ENCODE data around the gene STK26.

Gene STK26

DNA sequence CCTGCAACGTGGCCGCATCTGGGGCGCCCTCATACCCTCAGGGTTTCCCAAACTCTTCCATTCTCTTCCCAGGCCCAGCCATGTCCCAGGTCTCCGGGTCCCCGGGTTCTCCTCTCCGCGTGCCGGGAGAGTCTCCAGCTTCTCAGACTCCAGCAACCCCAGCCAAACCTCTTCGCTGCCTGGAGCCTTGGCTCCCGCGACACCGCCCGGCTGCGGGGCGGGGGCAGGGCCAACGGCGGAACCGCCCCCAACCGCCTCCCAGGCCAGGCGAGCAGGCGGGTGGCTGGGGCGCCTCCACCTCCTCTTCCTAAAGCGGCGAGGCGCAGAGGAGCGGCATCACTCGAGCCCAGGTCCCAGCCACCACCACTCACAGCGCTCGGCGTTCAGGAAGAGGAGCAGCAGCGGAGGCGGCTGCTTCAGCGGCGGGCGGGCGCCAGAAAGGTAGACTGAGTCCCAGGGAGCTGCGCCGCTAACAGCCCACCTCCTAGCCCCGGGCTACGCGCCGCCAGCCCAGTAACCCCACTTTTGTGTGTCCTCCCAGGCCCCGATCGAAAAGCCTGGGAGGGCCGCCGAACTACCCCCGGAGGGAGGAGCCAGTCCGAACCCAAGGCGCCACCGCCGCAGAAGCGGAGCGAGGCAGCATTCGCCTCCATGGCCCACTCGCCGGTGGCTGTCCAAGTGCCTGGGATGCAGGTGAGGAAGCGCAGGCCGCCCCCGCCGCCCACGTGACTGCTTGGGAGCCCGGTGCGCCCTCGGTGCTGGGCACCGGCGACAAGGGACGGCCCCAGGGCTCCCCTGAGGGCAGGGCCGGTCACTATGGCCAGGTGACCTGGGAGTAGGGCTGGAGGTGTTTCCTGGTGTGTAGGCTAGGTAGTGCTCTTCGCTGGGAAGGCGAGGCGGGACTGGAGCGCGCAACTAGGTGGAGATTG lies at the start of gene STK26:
STK26 (plus strand) TSS at position 336 of the 929 bp plus-strand sequence; CDS start at position 652, 316 bp downstream.
- CTCF ChIA-PET = interaction anchor here (2.2 kb wide), 1 partner anchor 47 kb away, joined by 6 read pairs; no protein-coding TSS in a partner anchor
- DNase-seq (ENCODE audit: low read depth, low spot score) = no peak
- TF ChIP-seq, protein P1, sequence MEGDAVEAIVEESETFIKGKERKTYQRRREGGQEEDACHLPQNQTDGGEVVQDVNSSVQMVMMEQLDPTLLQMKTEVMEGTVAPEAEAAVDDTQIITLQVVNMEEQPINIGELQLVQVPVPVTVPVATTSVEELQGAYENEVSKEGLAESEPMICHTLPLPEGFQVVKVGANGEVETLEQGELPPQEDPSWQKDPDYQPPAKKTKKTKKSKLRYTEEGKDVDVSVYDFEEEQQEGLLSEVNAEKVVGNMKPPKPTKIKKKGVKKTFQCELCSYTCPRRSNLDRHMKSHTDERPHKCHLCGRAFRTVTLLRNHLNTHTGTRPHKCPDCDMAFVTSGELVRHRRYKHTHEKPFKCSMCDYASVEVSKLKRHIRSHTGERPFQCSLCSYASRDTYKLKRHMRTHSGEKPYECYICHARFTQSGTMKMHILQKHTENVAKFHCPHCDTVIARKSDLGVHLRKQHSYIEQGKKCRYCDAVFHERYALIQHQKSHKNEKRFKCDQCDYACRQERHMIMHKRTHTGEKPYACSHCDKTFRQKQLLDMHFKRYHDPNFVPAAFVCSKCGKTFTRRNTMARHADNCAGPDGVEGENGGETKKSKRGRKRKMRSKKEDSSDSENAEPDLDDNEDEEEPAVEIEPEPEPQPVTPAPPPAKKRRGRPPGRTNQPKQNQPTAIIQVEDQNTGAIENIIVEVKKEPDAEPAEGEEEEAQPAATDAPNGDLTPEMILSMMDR (IDR thresholded peaks at IDR 0.05; ENCODE audit: insufficient read depth, low read length, missing control alignments) = no peak
- peak within 1 kb of the TSS; percentile 64 for H3K4me3 ChIP-seq (ENCODE audit: low read depth, low read length)
- POLR2A ChIA-PET = no interaction called here

DNA sequence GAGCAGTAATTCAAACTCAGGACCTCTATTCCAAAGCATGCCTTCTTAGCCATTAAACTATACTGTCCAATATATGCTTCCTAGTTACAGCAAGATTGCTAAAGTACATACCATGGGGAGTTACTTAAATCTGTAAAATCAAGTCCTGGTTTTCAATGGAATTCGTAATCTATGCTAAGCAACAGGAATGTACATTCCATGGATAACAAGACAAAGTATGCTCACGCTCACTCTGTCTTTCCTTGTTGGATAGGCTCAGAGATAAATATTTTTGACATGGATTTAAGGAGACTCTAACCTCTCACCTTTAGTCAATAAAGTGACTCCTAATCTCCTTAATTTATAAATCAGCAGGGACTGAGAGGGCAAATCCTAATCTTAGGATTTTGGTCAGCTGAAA lies 47.3 kb upstream of the STK26 start:
- no peak overlapping the region for H3K4me3 ChIP-seq (ENCODE audit: low read depth, low read length)
- no peak for DNase-seq (ENCODE audit: low read depth, low spot score)
- TF ChIP-seq, protein P1 (IDR thresholded peaks at IDR 0.05; ENCODE audit: insufficient read depth, low read length, missing control alignments) = no peak
- CTCF ChIA-PET = no interaction called here
- POLR2A ChIA-PET = no interaction called here

DNA sequence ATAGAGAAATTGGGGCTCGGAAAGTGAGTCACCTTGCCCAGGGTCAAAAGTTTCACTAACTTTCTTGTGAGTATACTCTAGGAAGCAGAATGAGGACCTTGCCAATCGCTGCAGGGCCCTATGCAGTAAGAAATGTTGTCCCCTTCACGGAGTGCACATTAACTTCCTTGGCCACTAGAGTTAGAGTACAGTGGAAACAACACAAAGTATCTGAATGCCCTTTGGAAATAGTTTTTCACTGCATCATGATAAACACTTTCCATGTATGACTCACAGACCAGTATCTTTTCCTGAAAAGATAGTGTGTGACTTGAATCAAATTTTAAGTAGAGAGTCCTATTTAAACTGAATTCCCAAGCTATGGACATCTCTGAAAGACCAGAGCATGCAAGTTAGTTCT lies 45.5 kb upstream of the STK26 start:
- POLR2A ChIA-PET = no interaction called here
- TF ChIP-seq, protein P1 (IDR thresholded peaks at IDR 0.05; ENCODE audit: insufficient read depth, low read length, missing control alignments) = no peak
- DNase-seq (ENCODE audit: low read depth, low spot score) = no peak
- no peak overlapping the region for H3K4me3 ChIP-seq (ENCODE audit: low read depth, low read length)
- CTCF ChIA-PET = no interaction called here

DNA sequence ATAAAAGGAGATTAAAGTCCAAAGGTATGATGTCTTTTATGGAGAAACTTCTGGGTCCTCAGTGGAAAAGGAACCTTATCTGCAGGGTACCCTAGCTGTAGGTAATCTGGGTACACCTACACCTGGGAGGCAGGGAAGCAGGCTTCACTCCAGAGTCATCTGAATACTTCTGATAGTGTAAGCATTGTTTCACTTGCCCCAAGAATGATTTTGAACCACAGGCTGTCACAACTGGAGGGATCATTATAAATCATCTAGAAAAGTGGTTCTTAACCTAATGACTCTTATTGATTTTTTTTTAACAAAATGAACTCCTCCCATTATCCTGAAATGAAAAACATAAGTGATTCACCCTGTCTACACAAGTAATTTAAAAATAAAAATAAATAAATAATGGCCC lies 44.0 kb upstream of the STK26 start:
- TF ChIP-seq, protein P1 (IDR thresholded peaks at IDR 0.05; ENCODE audit: insufficient read depth, low read length, missing control alignments) = no peak
- no peak for DNase-seq (ENCODE audit: low read depth, low spot score)

DNA sequence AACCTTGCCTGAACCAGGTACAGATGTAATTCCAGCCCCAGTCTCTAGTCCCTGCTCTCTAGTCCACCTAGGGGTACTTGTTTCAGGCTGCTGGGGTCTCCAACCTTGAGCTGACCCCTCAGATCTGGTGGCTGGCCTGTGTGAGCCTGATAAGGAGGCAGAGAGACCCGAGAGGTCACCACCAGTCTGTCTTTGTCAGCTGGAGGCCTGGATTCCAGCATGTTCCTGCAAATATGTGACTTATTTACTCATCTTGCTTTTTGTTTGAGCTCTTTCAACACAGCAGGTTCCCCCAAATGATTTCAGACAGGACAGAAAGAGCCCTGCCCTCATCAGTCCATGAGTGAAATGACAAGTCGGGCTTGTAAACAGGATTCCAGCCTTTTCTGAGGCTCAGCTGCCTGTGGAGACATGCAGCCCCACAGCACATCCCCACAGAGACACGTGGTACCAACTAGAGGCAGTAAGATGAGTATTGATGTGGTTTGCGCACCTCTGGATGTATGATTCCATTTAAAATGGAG lies 37.5 kb upstream of the STK26 start:
- CTCF ChIA-PET = no interaction called here
- POLR2A ChIA-PET = interaction anchor here (0.6 kb wide), 1 partner anchor 69 kb away, joined by 3 read pairs; no protein-coding TSS in a partner anchor
- no peak for DNase-seq (ENCODE audit: low read depth, low spot score)
- TF ChIP-seq, protein P1 (IDR thresholded peaks at IDR 0.05; ENCODE audit: insufficient read depth, low read length, missing control alignments) = no peak
- no peak overlapping the region for H3K4me3 ChIP-seq (ENCODE audit: low read depth, low read length)

More for the DNA sequence above, 44.0 kb upstream of the STK26 start:
- no peak overlapping the region for H3K4me3 ChIP-seq (ENCODE audit: low read depth, low read length)
- ChIA-PET POLR2A (no interaction called here), CTCF (no interaction called here)

DNA sequence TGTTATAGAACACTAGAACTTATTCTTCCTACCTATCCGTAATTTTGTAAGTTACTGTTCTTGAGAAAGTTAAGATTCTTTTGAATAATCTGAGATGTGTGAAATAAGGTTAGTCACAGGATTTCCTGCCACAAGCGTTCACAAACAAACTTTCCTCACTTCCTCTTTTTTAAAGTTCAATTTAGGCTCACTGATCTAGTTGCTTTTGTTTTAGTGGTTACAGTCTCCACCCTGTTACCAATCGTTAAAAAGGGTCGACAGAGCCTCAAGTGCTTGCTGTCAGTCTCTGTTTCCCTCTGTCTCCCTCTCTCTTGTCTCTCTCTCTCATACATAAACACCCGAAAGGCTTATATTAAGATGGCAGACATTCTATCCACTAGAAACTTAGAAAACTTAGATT lies 35.9 kb upstream of the STK26 start:
- CTCF ChIA-PET = no interaction called here
- H3K4me3 ChIP-seq (ENCODE audit: low read depth, low read length) = no peak overlapping the region
- TF ChIP-seq, protein P1 (IDR thresholded peaks at IDR 0.05; ENCODE audit: insufficient read depth, low read length, missing control alignments) = no peak
- DNase-seq (ENCODE audit: low read depth, low spot score) = no peak
- POLR2A ChIA-PET = no interaction called here

All from AG04449 (cell line).